GM06990 (cell line): ENCODE measurements around the gene IL23A.
"Not testable (repeated sequence)": the region's sequence is repeated elsewhere in the genome, so short reads cannot be mapped to it uniquely, and the experiment has no call there.

Experiments
- DNase-seq: peaks from one replicate; pipeline ENCODE4 v3.0.0-alpha.2; 2011; ENCODE audit not compliant: insufficient read length; ENCODE audit errors: extremely low read depth
- H3K27me3 ChIP-seq: replicated peaks from 2 replicates; pipeline ENCODE4 v1.6.0; 2011; ENCODE audit warnings: low read length; ENCODE audit not compliant: control insufficient read depth, insufficient read depth
- H3K36me3 ChIP-seq: 2 replicates; pipeline ENCODE4 v1.5.1; 2011; ENCODE audit warnings: low read length; ENCODE audit not compliant: control insufficient read depth, insufficient read depth
- H3K4me3 ChIP-seq: replicated peaks from 2 replicates; pipeline ENCODE4 v1.5.1; 2011; ENCODE audit warnings: low read depth, mild to moderate bottlenecking, control low read depth, low read length
- TF ChIP-seq, protein P1 (sequence below): IDR thresholded peaks from 2 replicates; pipeline ENCODE4 v1.5.1; 2011; ENCODE audit warnings: low read length, control low read depth, mild to moderate bottlenecking, inconsistent platforms; ENCODE audit not compliant: insufficient read depth, poor library complexity, severe bottlenecking

IL23A gene

GRCh38 chr12:56336361-56337167 lies 2.1 kb upstream of the IL23A start:
- no peak overlapping the region for H3K4me3 ChIP-seq
- peaks cover 7% of the 10 kb centered on the region for H3K36me3 ChIP-seq
- TF ChIP-seq, protein P1, sequence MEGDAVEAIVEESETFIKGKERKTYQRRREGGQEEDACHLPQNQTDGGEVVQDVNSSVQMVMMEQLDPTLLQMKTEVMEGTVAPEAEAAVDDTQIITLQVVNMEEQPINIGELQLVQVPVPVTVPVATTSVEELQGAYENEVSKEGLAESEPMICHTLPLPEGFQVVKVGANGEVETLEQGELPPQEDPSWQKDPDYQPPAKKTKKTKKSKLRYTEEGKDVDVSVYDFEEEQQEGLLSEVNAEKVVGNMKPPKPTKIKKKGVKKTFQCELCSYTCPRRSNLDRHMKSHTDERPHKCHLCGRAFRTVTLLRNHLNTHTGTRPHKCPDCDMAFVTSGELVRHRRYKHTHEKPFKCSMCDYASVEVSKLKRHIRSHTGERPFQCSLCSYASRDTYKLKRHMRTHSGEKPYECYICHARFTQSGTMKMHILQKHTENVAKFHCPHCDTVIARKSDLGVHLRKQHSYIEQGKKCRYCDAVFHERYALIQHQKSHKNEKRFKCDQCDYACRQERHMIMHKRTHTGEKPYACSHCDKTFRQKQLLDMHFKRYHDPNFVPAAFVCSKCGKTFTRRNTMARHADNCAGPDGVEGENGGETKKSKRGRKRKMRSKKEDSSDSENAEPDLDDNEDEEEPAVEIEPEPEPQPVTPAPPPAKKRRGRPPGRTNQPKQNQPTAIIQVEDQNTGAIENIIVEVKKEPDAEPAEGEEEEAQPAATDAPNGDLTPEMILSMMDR: no peak
- DNase-seq: no peak
- H3K27me3 ChIP-seq: no peaks in the 10 kb centered on the region

DNA sequence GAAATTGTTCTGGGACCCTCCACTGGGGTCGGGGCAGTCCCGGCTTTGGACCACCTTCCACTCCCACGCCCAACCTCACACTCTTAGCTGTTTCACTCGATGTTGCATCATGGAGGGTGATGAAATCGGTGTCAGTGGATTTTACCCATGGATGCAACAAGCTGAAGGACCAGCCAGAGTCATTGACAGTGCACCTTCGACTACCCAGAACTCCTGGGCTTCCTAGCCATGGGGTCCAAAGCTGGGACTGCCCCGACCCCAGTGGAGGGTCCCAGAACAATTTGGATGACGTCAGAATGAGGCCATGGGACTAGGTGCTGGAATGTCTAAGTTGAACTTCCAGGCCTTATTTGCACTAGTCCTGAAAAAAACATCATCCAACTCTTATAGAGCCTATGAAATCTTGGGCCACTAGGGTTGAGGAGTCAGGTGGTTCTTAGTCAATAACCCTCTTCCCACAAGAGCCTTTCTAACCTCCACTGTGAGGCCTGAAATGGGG lies 882 bp upstream of the IL23A start:
- no peaks in the 10 kb centered on the region for H3K27me3 ChIP-seq
- no peak overlapping the region for H3K4me3 ChIP-seq
- DNase-seq: no peak
- TF ChIP-seq, protein P1: no peak
- H3K36me3 ChIP-seq: peaks cover 11% of the 10 kb centered on the region

DNA sequence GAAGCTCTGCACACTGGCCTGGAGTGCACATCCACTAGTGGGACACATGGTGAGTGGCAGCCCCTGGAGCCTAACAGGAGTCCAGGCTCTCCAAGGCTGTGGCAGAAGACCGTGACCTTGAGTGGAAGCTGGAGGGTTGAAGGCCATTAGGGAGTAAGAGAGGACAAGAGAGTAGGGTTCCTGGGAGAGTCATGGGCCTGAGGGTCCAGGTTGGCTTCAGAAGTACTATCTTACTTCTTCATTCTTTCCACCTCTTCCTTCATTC lies 406 bp downstream of the IL23A start:
- peak overlapping the region; percentile 26 for H3K4me3 ChIP-seq

DNA sequence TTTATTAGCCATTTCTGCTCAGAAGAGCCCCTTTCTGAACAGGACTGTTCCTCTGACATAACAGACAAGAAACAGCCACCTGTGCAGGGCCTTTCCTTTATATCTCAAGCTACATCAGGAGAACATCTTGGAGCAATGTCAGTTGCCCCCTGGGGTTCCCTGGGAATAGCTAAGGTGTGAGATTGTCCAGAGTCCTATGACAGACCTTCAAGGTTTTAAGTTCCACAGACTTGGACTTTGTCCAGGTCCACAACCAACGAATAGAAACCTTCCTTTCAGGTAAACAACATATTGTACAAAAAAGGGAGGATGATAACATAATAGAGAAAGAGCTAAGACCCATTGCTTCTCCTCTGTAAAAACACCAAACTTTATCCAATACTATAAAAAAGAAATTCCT lies 2.9 kb downstream of the IL23A start:
- H3K36me3 ChIP-seq: peaks cover 31% of the 10 kb centered on the region
- H3K4me3 ChIP-seq: no peak overlapping the region
- DNase-seq: no peak
- H3K27me3 ChIP-seq: no peaks in the 10 kb centered on the region
- TF ChIP-seq, protein P1: no peak

More for the DNA sequence above, 406 bp downstream of the IL23A start:
- TF ChIP-seq, protein P1: no peak
- no peak for DNase-seq
- Histone ChIP-seq H3K27me3 (no peaks in the 10 kb centered on the region), H3K36me3 (peaks cover 22% of the 10 kb centered on the region)

DNA sequence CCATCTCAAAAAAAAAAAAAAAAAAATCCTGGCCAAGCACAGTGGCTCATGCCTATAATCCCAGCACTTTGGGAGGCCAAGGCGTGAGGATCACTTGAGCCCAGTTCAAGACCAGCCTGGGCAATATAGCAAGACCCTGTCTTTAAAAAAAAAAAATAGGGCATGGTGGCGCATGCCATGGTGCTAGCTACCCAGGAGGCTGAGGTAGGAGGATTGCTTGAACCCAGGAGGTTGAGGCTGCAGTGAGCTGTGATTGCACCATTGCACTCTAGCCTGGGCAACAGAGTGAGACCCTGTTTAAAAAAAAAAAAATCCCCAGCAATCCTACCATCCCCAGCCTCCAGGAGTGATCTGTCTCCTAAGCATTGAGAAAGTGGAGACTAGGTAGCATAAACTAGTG lies 3.6 kb downstream of the IL23A start:
- DNase-seq, H3K4me3 ChIP-seq, H3K27me3 ChIP-seq: not testable (repeated sequence)
- peaks cover 37% of the 10 kb centered on the region for H3K36me3 ChIP-seq

DNA sequence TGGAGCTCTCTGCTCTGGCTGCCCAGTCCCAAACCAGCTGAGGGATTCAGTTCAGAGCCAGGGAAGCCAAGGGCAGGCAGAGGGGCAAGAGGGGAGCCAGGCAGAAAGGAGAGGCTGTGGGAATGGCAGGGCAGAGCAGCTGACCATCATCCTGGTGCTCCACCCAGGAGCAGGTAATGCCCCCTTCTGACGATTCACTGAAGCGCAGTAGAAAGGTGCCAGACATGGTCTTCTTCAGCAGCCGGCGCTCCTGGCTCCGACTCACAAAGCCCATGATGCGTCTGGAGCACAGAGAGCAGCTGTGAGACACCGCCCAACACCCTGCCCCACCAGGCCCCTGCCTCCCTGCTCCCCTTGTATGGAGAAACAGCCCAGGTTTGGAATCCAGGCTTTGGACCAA lies 8.0 kb downstream of the IL23A start:
- no peak for DNase-seq
- TF ChIP-seq, protein P1: no peak
- no peak overlapping the region for H3K4me3 ChIP-seq
- no peaks in the 10 kb centered on the region for H3K27me3 ChIP-seq
- peaks cover 56% of the 10 kb centered on the region for H3K36me3 ChIP-seq

- H3K27me3 ChIP-seq, H3K4me3 ChIP-seq, DNase-seq: not testable (repeated sequence)
- peaks cover 56% of the 10 kb centered on the region for H3K36me3 ChIP-seq
These were observed 8.6 kb downstream of the IL23A start for GRCh38 chr12:56347255-56347654.
